Stimulated activated CD8-positive, alpha-beta memory T cell treated with anti-CD3 and anti-CD28 coated beads, Interleukin-15, amount 100 ng/mL, for 4 hours (primary cell): ENCODE data around the gene DRAP1.

Source experiments
- DNase-seq, 2 donors: peaks; one replicate each; pipeline ENCODE4 v3.0.0-alpha.2; 2020; ENCODE audit warnings: low read depth in 2 of 2

Gene DRAP1

GRCh38 chr11:65903715-65904114 is 15.5 kb upstream of the DRAP1 start:
- no peak for DNase-seq

DNA sequence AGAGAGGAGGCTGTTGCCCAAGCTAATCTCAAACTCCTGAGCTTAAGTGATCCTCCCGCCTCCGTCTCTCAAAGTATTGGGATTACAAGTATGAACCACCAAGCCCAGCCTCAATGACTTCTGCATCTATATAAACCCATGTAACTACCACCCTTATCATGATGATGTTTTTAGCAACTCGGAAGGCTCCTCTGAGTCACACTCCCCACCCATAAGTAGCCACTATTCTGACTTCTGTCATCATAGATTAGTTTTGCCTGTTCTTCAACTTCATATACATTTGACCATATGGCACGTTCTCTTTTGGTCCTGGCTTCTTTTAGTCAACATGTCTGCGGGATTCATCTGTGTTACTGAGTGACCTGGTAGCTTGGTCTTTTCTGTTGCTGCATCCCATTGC is 12.6 kb upstream of the DRAP1 start:
- DNase-seq: no peak

DNA sequence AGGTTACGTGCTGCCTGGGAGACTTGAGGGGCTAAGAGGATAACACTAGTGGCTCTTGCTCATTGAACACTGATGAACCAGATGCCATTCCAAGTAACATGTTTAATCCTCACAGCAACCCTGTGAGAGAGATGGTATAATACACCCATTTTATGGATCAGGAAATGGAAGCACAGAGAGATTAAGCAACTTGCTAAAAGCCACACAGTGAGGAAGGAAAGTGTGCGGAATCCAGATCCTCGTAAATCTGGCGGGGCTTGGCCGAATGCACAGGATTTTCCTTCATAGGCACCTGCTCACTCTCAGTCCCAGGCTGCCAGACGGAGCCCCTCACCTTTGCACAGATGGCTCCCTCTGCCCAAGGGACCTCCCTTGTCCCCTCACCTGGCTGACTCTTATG is 11.3 kb upstream of the DRAP1 start:
- DNase-seq: no peak

DNA sequence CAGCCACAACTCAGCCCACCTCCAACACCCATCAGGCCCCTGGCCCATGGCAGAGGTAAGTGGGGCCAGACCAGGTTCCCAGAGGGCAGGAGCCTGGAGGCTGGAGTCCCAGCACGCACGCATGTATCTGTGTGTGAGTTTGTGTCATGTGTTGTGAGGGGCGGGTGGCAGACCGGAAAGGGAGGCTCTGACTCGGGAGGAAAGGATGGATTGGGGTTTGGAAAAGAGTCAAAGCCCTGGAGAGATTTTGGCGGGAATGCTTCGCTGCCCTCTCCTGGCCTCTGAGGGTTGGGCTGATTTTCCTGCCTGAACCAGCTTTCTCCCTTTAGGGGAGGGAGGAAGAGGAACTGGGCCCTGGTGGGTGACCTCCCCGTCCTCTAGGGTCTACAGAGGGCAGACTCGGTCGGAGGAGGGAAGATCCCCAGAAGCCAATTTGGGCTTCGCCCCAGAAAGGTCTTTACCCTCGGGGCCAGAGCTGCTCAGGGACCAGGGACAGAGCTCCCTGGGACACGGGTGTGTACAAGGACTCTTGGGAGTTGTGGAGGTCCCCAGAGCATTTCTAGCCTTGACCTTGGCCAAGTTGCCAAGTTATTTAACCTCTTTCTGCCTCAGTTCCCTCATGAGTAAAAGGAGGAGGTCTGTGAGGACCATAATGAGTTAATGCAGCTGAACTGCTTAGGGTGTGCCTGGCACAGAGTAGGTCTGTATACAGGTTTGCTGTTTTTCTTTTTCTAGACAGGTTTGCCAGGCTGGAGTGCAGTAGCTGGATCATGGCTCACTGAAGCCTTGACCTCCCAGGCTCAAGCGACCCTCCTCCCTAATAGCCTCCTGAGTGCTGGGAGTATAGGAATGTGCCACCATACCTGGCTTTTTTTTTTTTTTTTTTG is 7.3 kb upstream of the DRAP1 start:
- no peak for DNase-seq

DNA sequence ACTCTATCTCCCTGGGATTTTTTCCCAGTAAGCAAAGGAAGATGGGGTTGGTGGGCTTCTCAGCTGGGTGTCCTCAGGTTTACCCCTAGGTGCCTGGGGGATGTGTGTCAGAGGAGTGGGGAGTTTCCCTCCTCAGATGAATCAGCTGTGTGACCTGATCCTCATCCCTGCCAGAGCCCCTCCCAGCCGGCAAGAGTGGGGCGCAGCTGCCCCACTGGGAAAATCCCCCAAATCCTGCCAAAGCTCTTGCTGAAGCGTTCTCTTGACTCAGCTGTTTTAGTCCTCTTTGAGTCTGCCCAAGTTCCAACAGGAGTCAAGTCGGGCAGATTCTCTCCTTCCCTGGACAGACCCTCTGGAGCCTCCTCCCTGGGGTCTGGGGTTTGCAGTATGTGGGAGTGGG is 6.4 kb upstream of the DRAP1 start:
- DNase-seq: no peak

DNA sequence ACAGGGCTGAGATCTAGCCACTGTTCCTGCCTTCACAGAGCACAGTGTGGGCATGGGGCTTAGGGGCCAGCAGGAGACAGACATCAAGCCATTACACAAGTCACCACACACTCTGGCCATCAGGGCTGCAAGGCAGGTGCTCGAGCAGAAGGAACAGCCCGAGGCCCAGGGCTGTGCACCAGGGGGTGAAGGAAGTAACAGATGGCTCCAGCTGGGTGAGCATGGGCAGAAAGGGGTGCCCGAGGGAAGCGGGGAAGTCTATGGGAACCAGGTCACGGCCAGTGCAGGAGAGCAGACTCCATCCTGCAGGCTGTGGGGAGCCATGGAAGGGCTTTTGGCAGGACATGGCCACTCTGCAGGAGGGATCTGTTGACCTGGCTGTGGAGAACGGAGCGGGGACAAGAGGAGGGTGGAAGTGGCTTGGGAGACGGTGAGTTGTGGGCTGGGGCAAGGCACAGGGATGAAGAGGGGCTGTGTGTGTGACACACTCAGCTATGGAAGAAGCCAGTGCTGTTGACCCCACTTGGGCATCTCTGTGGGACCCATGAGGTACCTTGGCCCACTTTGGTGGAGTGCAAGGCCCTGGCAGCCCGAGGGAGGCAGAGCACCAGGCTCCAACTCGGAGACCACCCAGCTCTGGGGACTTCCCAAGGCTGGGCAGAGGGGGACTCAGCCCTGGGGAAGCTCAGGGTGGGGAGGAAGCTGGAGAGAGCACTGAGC is 4.0 kb upstream of the DRAP1 start:
- DNase-seq: no peak

DNA sequence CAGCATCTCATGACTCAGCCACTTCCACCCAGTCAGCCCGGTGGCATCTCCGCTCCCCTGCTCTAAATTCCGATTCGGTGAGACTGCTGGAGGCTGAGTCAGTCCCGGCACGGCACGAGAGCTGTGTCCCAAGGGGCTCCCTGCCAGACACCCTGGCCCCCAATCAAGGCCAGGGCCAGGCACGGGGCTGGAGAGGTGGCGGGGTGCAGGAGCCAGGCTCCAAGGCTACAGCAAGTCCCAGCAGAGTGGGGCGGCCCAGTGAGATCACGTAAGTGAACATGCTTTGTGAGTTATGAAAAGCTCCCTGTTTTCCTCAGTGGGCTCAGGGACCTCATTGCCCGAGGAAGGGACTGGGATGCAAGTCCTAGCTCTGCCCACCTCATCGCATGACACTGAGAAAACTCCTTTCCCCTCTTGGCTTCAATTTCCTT is 3.4 kb upstream of the DRAP1 start:
- no peak for DNase-seq

- DNase-seq: no peak
Measured at GRCh38 chr11:65916391-65916790, 2.8 kb upstream of the DRAP1 start.

DNA sequence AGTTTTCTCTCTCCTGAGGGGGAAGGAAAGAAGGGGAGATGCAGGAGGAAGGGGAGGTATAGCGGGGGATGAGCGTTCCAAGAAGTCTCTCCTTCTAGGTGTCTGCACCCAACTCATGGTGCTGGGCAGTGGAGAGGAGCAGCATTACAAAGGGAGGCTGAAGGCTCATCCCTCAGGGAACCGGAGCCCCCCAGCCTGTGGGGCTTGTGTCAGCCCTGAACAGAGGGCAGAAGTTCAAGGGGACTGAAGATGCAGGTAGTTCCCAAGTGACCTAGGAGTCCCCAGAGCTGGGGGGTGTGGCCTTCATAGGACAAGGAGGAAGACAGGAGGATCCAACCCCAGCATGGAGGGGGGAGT is 2.2 kb upstream of the DRAP1 start:
- no peak for DNase-seq

GRCh38 chr11:65917434-65918210 is 1.6 kb upstream of the DRAP1 start:
- DNase-seq: no peak

DNA sequence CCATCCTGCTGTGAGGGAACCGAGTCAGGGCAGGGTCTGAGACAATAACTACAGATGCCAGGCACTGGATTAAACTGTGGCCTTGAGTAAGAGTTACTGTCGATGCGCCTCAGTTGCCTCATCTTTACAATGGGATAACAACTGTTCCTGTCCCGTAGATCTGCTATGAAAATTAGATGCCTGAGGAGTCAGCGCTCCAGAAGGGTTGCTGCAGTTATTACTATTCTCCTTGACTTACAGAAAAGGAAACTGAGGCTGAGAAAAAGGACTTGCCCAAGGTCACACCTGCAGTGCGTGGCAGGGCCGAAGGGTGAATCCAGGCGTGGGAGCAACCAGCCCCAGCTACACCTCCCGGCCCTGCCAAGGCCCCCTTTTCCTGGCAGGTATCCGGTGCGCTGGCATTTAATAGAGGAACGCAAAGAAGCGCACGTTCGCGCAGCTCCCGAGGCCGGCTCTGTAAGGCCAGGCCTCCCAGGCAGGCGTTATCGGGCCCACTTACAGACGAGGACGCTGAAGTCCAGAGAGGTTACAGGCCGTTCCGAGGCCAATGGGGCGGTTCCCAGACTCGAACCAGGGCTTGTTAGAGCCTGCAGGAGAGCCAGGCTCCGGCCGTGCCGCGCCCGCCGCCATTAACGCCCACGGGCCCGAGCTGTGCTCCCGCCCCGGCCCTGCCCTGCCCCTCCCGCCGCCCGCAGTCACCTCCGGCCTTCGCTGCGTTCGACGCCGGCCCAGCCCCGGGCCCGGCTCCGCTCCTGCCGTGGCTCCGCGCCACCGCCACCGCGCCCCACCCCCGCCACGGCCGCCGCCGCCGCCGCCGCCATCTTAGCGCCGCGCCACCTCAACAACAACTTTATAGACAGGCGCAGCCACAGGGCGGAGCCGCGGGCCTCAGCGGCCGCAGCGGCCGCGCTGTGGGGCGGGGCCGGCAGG is 750 bp upstream of the DRAP1 start, which contains the start of gene C11orf68:
C11orf68 (minus strand) TSS at position 852 of the 930 bp plus-strand sequence; CDS start at position 821, 31 bp downstream.
- DNase-seq: no peak

DNA sequence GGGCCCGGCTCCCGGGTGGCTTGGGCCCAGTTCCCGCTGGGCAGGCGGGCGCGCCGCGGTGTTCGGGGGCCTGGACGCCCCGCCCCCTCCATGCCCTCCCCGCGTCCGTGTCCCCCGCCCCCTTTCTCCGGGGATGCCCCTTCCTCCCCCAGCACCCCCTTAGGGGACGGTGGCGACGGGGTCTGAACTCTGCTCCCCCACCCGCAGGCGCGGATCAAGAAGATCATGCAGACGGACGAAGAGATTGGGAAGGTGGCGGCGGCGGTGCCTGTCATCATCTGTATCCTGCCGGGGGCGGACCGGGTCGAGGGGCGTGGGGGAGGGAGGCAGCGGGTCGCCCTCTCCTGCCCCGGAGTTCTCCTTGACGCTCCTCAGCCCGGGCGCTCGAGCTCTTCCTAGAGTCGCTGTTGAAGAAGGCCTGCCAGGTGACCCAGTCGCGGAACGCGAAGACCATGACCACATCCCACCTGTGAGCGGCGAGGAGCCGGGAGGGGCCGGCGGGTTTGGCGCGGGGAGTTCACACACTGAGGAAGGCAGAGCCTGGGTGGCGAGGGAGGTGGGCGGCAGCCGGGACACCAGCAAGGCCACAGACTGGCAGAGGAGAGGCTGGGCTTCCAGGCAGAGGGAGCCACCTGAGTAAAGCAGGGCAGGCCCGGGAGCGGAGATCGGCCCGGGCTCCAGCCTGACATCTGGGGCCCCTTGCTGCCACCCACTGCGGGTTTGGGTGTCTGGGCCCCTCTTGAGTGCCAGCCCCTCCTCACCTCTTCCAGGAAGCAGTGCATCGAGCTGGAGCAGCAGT is 546 bp downstream of the DRAP1 start:
- DNase-seq: no peak

GRCh38 chr11:65920372-65920802 is 1.2 kb downstream of the DRAP1 start:
- DNase-seq: no peak

DNA sequence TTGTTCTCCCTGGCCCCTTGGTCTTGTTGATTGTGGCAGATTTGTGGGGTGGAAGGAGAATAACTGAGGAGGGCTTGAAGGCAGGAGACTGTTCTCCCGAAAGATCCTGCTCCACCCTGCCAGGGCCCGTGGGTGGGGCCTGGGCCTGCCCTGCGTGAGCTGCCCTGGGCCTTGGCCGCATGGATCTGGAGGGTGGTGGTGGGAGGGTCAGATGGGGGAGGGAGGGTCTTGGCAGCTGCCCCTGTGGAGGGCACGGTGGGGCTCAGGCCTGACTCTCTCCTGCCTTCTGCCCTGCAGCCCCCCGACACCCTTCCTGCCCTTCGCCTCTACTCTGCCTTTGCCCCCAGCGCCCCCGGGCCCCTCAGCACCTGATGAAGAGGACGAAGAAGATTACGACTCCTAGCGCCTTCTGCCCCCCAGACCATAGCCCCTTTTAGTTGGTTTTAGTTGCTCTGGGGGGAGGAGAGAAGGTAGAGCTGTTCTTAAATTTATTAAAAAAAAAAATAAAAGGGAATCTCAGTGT is 1.9 kb downstream of the DRAP1 start:
- no peak for DNase-seq

DNA sequence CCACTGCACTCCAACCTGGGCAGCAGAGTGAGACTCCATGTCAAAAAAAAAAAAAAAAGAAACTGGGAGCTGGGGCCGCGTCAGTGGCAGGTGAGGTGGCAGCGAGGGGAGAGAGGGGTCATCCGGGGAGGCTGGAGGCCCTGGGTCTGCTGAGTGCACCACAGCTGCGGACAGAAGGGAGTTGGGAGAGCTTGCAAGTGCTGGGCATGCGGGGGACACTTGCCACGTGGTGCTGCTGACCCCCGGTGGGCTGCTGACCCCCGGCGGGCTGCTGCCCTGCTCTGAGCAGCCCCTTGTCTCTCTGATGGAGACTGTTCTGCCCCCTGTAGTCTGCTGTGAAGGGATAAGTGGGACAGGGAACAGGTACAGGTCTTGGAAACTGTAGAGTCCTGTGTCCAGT is 2.6 kb downstream of the DRAP1 start:
- no peak for DNase-seq

GRCh38 chr11:65922565-65922964 is 3.3 kb downstream of the DRAP1 start:
- no peak for DNase-seq

GRCh38 chr11:65925397-65925796 is 6.2 kb downstream of the DRAP1 start:
- no peak for DNase-seq

DNA sequence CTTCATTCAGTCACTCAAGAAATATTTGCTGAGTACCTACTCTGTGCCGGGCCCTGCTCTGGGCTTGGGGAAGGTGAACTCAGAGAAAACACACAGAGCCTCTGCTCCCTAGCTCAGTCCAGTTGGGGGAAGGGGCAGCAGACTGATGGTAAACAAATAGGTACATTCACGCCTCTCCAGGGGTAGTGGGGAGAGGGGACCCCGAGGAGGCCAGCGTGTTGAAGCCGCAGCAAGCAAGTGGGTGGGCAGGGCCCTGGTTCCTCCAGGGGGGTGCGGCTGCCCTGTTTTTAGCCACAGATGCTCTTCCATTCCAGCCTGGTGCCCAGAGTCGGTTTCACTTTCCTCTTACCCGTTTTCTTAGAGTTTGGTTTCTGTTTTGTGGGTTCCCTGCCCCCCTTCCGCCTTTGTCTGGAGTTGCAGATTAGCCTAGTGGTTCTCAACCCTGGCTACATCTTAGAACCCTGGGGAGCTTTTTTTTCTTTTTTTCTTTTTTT is 8.7 kb downstream of the DRAP1 start:
- DNase-seq: peak; percentile 39 to 66

- DNase-seq: no peak
Measured at GRCh38 chr11:65928667-65929066, 9.4 kb downstream of the DRAP1 start.
